Keratinocyte (primary cell): ENCODE results near the gene PRKCH. TPM values are rescaled to one million over a fixed set of nuclear protein-coding genes. Genes with fewer than 3 reads are reported as not detected.

Experiments used
- DNase-seq: peaks from one replicate; pipeline ENCODE4 v3.0.0-alpha.2; 2011; ENCODE audit warnings: low read depth, missing footprints, low spot score
- FAIRE-seq: peaks from 2 replicates; lab custom pipeline; 2011; peaks lifted over from hg19 to GRCh38; lab: Jason Lieb, UNC
- H2AFZ ChIP-seq: 2 replicates; pipeline ENCODE4 v1.6.0; 2012; ENCODE audit warnings: low read length, control low read depth, inconsistent platforms; ENCODE audit not compliant: control insufficient read depth
- H3K27ac ChIP-seq: 2 replicates; pipeline ENCODE4 v1.5.1; 2011; ENCODE audit warnings: low read length; ENCODE audit not compliant: control insufficient read depth, insufficient read depth
- H3K27me3 ChIP-seq: 3 replicates; pipeline ENCODE4 v1.6.0; 2011; ENCODE audit warnings: low read length; ENCODE audit not compliant: control insufficient read depth, insufficient read depth; ENCODE audit errors: extremely low read depth
- H3K36me3 ChIP-seq, 2 experiments: 2 replicates in 1 of 2; 3 replicates in 1 of 2; pipeline ENCODE4 v1.5.1; 2011; ENCODE audit warnings: low read length in 2 of 2, mild to moderate bottlenecking in 1 of 2; ENCODE audit not compliant: control insufficient read depth in 2 of 2, insufficient read depth in 2 of 2; ENCODE audit errors: extremely low read depth in 1 of 2
- H3K4me1 ChIP-seq: 3 replicates; pipeline ENCODE4 v1.5.1; 2011; ENCODE audit warnings: low read length; ENCODE audit not compliant: control insufficient read depth, insufficient read depth; ENCODE audit errors: extremely low read depth
- H3K4me2 ChIP-seq: 3 replicates; pipeline ENCODE4 v1.6.0; 2011; ENCODE audit warnings: low read depth, low read length; ENCODE audit not compliant: control insufficient read depth, insufficient read depth; ENCODE audit errors: extremely low read depth
- H3K4me3 ChIP-seq, 3 experiments: fragments of 200-600 bp in 1 of 3; sonication (generic) in 1 of 3; 2 replicates in 2 of 3; 3 replicates in 1 of 3; pipeline ENCODE4 v1.5.1; 2011 to 2016; ENCODE audit warnings: low read length in 3 of 3, mild to moderate bottlenecking in 3 of 3, control low read depth in 2 of 3, inconsistent platforms in 1 of 3, low read depth in 1 of 3, mixed read lengths in 1 of 3, mixed run types in 1 of 3, moderate library complexity in 1 of 3; ENCODE audit not compliant: control insufficient read depth in 2 of 3, insufficient read depth in 2 of 3; ENCODE audit errors: extremely low read depth in 1 of 3
- H3K79me2 ChIP-seq: 2 replicates; pipeline ENCODE4 v1.6.0; 2012; ENCODE audit warnings: low read length; ENCODE audit not compliant: control insufficient read depth, insufficient read depth
- H3K9ac ChIP-seq: 3 replicates; pipeline ENCODE4 v1.6.0; 2011; ENCODE audit warnings: low read length; ENCODE audit not compliant: control insufficient read depth, insufficient read depth; ENCODE audit errors: extremely low read depth
- H3K9me1 ChIP-seq: 3 replicates; pipeline ENCODE4 v1.6.0; 2011; ENCODE audit warnings: low read length; ENCODE audit not compliant: control insufficient read depth, insufficient read depth; ENCODE audit errors: extremely low read depth
- H3K9me3 ChIP-seq: 2 replicates; pipeline ENCODE4 v1.5.1; 2012; ENCODE audit warnings: low read depth, low read length; ENCODE audit not compliant: control insufficient read depth
- H4K20me1 ChIP-seq: 3 replicates; pipeline ENCODE4 v1.6.0; 2011; ENCODE audit warnings: low read length; ENCODE audit not compliant: control insufficient read depth, insufficient read depth; ENCODE audit errors: extremely low read depth
- EZH2 ChIP-seq: IDR thresholded peaks from one replicate; pipeline ENCODE4 v1.6.1; 2012; ENCODE audit warnings: inconsistent platforms, mild to moderate bottlenecking, low read length, moderate library complexity
- dilution Hi-C: fragments of 300-500 bp; cut with MboI; formaldehyde crosslinking; loops from one replicate; pipeline ENCODE4 v1.7.0; 2020; ENCODE audit warnings: low sequenced_read_pairs; ENCODE audit not compliant: extremely low pct_ligation_motif_present
- polyA plus RNA-seq, 5 experiments: library from polyadenylated mRNA; depleted of rRNA in 3 of 5; stranded (reverse) in 3 of 5; stranded (forward) in 1 of 5; unstranded in 1 of 5; fragments of >200 nt; gene quantifications; 1 replicate in 1 of 5; 2 replicates in 3 of 5; 3 replicates in 1 of 5; pipeline versions ENCODE4 v1.2.1 to v1.2.3, GENCODE V29; 2011 to 2012; ENCODE audit warnings: missing spikeins in 2 of 5, low read depth in 1 of 5, low replicate concordance in 1 of 5
- TF ChIP-seq, protein P1 (sequence below), 3 experiments: IDR thresholded peaks in 1 of 3; conservative IDR thresholded peaks in 1 of 3; optimal IDR thresholded peaks in 1 of 3; 2 replicates in 2 of 3; 3 replicates in 1 of 3; pipeline versions ENCODE3 to v1.5.1; 2011; ENCODE audit warnings: low read length in 3 of 3, mild to moderate bottlenecking in 3 of 3, moderate library complexity in 2 of 3, control low read depth in 1 of 3, inconsistent platforms in 1 of 3; ENCODE audit not compliant: insufficient read depth in 2 of 3; ENCODE audit errors: extremely low read depth in 1 of 3

The PRKCH gene
- polyA plus RNA-seq, 1 donor (not counting 4 experiments of a cell fraction or from before 2014, with no cell fraction given) = 13.7 TPM

DNA sequence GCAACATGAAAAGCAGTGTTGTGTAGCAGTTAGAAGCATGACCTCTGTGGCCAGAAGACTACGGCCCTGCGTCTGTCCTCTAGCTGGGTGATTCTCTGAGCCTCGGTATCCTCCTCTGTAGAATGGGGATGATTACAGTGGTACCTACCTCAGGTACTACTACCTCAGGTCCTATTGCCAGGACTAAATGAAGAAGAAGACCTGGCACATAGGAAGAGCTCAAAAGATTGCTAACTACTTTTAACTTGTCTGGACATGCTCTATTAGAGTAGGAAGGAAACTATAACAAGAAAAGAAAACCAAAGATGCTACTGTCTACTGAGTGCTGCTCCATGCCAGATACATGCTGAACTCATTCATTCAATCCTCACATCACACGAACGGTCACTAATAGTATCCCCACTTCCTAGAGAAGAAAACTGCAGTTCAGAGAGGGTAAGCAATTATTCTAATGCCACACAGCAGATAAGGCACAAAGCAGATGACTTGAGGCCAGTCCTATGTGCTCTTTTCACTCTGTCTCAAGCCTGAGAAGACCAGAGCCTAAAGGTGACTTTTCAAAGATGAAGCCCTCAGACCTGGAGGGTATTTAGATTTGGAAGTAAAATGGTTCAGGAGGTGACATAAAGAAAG is 265.8 kb downstream of the PRKCH start:
- H2AFZ ChIP-seq = no peak overlapping the region
- H3K27me3 ChIP-seq = no peaks in the 10 kb centered on the region
- no peaks in the 10 kb centered on the region for H4K20me1 ChIP-seq
- dilution Hi-C loops = no loop called here
- TF ChIP-seq EZH2 = no peak
- TF ChIP-seq, protein P1, sequence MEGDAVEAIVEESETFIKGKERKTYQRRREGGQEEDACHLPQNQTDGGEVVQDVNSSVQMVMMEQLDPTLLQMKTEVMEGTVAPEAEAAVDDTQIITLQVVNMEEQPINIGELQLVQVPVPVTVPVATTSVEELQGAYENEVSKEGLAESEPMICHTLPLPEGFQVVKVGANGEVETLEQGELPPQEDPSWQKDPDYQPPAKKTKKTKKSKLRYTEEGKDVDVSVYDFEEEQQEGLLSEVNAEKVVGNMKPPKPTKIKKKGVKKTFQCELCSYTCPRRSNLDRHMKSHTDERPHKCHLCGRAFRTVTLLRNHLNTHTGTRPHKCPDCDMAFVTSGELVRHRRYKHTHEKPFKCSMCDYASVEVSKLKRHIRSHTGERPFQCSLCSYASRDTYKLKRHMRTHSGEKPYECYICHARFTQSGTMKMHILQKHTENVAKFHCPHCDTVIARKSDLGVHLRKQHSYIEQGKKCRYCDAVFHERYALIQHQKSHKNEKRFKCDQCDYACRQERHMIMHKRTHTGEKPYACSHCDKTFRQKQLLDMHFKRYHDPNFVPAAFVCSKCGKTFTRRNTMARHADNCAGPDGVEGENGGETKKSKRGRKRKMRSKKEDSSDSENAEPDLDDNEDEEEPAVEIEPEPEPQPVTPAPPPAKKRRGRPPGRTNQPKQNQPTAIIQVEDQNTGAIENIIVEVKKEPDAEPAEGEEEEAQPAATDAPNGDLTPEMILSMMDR (optimal IDR thresholded peaks at IDR 0.05 in 1 of 3, IDR thresholded peaks at IDR 0.05 in 1 of 3, conservative IDR thresholded peaks at IDR 0.05 in 1 of 3; ENCODE audit: extremely low read depth in 1 of 3, insufficient read depth in 2 of 3, low read length in 3 of 3) = no peak
- no peaks in the 10 kb centered on the region for H3K36me3 ChIP-seq
- peak overlapping the region; percentile 63 for H3K4me2 ChIP-seq
- H3K4me3 ChIP-seq = no peak overlapping the region
- no peak overlapping the region for H3K9ac ChIP-seq
- H3K27ac ChIP-seq = peak overlapping the region; percentile 30
- H3K79me2 ChIP-seq = no peaks in the 10 kb centered on the region
- peaks cover 5% of the 10 kb centered on the region for H3K9me1 ChIP-seq
- no peak for DNase-seq
- H3K4me1 ChIP-seq = peaks cover 35% of the 10 kb centered on the region
- FAIRE-seq = peak; percentile 43
- no peaks in the 10 kb centered on the region for H3K9me3 ChIP-seq

DNA sequence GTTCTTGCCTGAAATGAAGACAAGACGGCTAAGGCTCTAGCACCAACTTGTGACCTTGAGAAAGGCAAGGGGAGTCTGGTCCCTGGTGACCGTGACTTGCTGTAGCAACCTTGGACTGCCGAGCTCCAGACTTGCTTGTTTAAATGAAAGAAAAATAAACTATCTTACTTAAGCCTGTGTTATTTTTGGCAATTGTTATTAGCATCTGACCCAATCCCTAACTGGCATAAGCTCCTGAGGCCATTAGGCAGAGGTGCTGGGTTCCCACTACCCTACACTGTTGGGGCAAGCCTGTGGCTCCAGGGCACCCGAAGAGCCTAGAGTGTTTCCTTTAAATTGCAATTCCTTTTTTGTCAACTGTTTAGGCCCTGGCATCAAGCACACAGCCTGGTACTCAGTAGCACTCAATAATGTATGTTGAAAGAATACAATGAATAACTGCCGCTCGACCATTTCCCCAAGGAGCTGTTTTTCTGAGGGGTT is 267.1 kb downstream of the PRKCH start:
- H3K27ac ChIP-seq = no peak overlapping the region
- no peak for TF ChIP-seq EZH2
- TF ChIP-seq, protein P1 (optimal IDR thresholded peaks at IDR 0.05 in 1 of 3, IDR thresholded peaks at IDR 0.05 in 1 of 3, conservative IDR thresholded peaks at IDR 0.05 in 1 of 3; ENCODE audit: extremely low read depth in 1 of 3, insufficient read depth in 2 of 3, low read length in 3 of 3) = no peak
- no peak overlapping the region for H3K4me3 ChIP-seq
- no peaks in the 10 kb centered on the region for H3K27me3 ChIP-seq
- no peak for FAIRE-seq
- H3K4me1 ChIP-seq = peaks cover 32% of the 10 kb centered on the region
- no peak overlapping the region for H2AFZ ChIP-seq
- dilution Hi-C loops = no loop called here
- DNase-seq = no peak
- no peaks in the 10 kb centered on the region for H3K79me2 ChIP-seq
- H3K9me1 ChIP-seq = peaks cover 5% of the 10 kb centered on the region
- H3K36me3 ChIP-seq = no peaks in the 10 kb centered on the region
- H4K20me1 ChIP-seq = no peaks in the 10 kb centered on the region
- H3K4me2 ChIP-seq = no peak overlapping the region
- H3K9ac ChIP-seq = no peak overlapping the region
- H3K9me3 ChIP-seq = no peaks in the 10 kb centered on the region
